HG03575 (cell line): Measurements from ENCODE around the gene ANO9.

Experiments used
- ATAC-seq: cut with Tn5 transposase; IDR thresholded peaks from one replicate; pipeline ENCODE4 v1.9.1; 2021; ENCODE audit not compliant: unreplicated experiment, insufficient number of reproducible peaks, low FRiP score; ENCODE audit errors: extremely low read depth

ANO9 gene

GRCh38 chr11:380095-380480 is 61.7 kb downstream of the ANO9 start:
- no peak for ATAC-seq

GRCh38 chr11:379205-380094 is 62.4 kb downstream of the ANO9 start:
- ATAC-seq, result no peak

GRCh38 chr11:377883-378500 is 63.8 kb downstream of the ANO9 start:
- no peak for ATAC-seq

- no peak for ATAC-seq
Observed at GRCh38 chr11:377174-377865, 64.5 kb downstream of the ANO9 start.

- no peak for ATAC-seq
Observed at GRCh38 chr11:376531-377173, 65.2 kb downstream of the ANO9 start.

GRCh38 chr11:375065-376025 is 66.5 kb downstream of the ANO9 start:
- no peak for ATAC-seq

- no peak for ATAC-seq
Observed at GRCh38 chr11:373716-374551, 67.9 kb downstream of the ANO9 start.

GRCh38 chr11:372809-373715 is 68.7 kb downstream of the ANO9 start:
- no peak for ATAC-seq

- no peak for ATAC-seq
Observed at GRCh38 chr11:371716-372590, 69.9 kb downstream of the ANO9 start.

GRCh38 chr11:371051-371450 is 70.8 kb downstream of the ANO9 start:
- no peak for ATAC-seq

- ATAC-seq, result no peak
Observed at GRCh38 chr11:370070-370941, 71.5 kb downstream of the ANO9 start.

GRCh38 chr11:369336-370018 is 72.3 kb downstream of the ANO9 start, which contains the start of gene B4GALNT4:
TSS of gene B4GALNT4 (plus strand) at chr11:369499. CDS start at chr11:369804, 305 bp downstream.
- no peak for ATAC-seq

GRCh38 chr11:368414-369335 is 73.1 kb downstream of the ANO9 start:
- no peak for ATAC-seq
